KOPT-K1 (cell line): ENCODE measurements around the gene SNRK.

ENCODE experiments used
- H3K27ac ChIP-seq: fragments of 200-600 bp; sonication (generic); 2 replicates; pipeline ENCODE4 v1.5.1; 2016; ENCODE audit warnings: antibody characterized with exemption, mild to moderate bottlenecking, low read depth, low read length; ENCODE audit not compliant: poor library complexity, severe bottlenecking
- H3K36me3 ChIP-seq: fragments of 200-600 bp; sonication (generic); 2 replicates; pipeline ENCODE4 v1.5.1; 2017; ENCODE audit warnings: antibody characterized with exemption, mild to moderate bottlenecking, low read length, moderate library complexity; ENCODE audit not compliant: insufficient read depth
- H3K9me3 ChIP-seq: fragments of 200-600 bp; sonication (generic); 2 replicates; pipeline ENCODE4 v1.5.1; 2017; ENCODE audit warnings: antibody characterized with exemption, low read length, mild to moderate bottlenecking; ENCODE audit not compliant: insufficient read depth, poor library complexity, severe bottlenecking

Gene SNRK

DNA sequence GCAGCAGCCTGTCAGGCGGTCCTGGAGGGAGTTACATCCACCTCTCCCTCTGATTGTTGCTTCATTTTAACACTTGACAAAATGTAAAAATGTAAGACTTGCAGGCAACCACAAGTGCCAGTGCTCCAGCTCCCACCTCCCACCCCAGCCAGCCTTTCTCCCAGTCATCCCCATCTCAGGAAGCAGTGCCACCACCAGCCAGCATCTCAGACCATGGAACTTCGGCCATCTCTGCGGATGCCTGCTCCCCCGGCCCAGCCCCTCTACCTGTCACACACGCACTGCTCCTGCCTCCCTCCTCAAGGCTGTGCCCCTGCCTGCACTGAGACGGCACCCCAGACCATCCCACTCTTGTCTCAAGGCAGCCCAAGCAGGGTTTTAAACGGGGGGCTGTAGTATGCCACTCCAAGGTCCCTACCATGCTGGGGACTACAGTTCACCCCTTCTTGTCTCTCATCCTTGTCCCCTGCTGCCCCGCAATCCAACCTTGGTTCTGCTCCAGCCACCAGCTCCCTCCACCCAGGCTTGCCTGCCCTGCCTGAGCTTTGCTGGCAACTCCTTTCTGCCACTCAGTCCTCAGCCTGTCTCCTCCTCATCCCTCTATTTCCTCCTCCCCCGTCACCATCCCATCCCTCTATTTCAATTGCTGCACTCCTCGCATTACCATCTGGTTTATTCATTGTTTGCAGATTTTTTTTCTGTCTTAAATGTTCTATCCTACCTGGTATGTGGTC, 85.8 kb downstream of the SNRK start:
- Histone ChIP-seq H3K27ac (no peak overlapping the region), H3K9me3 (no peaks in the 10 kb centered on the region), H3K36me3 (no peaks in the 10 kb centered on the region)

DNA sequence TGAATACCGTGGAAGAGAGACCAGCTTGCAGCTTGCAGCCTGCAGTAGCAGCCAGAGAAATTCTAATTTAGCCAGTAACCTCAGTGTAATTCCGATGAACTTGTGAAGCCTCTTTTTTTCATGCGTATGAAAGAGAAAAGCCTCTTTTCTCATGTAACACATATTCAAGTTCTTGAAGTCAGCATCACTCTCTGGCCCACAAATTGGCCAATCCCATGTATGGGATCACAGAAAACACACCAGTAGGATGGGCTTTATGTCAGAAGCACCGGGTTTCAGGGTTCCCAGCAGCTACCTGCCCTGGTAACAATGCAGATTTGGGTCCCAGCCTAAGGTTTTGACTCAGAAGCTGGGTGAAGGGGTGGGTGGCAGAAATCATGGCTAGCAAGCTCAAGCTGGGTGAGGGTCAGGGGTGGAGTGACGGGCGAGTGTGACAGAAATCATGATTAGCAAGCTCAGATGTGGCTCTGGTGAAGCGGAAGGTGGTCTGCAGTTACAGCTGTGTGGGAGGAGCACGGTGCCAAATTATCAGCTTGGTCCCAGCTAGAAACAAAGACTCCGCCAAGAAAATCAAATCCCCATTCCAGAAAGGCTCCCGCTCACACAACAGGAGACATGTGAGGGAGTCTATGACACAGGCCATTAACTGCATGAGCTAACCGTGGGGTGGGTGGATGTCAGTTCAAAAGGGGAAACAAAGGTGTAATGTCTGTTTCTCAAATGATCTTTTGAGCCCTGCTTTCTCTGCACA, 86.6 kb downstream of the SNRK start:
- Histone ChIP-seq H3K27ac (no peak overlapping the region), H3K9me3 (no peaks in the 10 kb centered on the region), H3K36me3 (no peaks in the 10 kb centered on the region)

DNA sequence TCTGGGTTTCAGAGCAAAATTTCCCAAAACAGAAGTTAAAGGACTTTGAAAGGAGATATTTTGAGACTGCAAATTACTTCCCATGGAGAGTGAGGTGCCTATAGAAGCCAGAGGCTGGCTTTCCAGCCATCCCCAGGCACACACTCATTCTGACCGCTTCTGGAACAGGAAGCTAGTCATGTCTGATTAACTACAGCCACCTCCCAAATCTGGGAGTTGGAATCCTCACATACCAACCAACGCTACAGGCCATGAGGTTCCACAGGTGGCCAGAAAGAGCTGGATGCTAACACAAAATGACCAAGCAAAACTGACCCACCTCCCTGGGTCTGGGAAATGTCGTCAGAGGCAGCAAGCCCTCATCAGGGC, 87.2 kb downstream of the SNRK start:
- Histone ChIP-seq H3K27ac (no peak overlapping the region), H3K9me3 (no peaks in the 10 kb centered on the region), H3K36me3 (no peaks in the 10 kb centered on the region)

DNA sequence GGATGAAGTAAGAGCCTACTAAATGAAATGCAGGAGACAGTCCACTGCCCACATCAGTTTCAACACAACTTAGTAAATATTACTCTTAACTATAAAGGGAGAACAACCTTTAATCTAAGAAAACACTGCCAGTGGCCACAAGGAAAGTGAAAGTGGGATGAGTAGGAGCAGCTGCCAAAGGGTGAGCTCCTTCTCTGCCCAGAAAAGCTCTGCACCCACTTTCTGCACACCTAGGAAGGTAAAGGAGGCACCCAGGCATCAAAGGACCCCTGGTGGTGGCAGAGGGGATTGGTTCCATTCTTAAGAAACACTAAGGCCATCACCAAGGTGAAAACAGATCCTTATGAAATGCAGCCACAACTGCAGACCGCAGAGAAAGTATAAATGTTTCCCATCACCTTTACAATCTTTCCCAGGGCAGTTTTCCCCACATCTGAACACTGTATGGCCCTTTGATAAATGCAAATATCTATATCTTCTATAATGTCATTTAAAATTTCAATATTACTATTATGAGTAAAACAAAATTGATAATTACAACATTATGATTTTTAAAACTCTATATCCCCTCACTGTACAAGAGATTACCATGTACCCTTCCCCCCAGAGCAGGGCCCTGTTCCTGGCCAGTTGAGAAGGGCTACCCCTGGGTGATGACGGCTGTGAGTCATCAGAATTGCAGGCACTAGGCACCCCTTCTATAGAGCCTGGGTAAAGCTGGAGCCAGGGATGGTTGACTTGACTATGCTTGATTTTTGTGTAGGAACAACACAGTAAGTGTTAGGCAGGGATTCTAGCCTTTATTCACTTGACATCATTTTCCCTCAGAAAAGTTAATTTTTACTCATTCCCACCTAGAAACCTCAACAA, 92.0 kb downstream of the SNRK start:
- no peaks in the 10 kb centered on the region for H3K9me3 ChIP-seq
- no peak overlapping the region for H3K27ac ChIP-seq
- H3K36me3 ChIP-seq: no peaks in the 10 kb centered on the region

DNA sequence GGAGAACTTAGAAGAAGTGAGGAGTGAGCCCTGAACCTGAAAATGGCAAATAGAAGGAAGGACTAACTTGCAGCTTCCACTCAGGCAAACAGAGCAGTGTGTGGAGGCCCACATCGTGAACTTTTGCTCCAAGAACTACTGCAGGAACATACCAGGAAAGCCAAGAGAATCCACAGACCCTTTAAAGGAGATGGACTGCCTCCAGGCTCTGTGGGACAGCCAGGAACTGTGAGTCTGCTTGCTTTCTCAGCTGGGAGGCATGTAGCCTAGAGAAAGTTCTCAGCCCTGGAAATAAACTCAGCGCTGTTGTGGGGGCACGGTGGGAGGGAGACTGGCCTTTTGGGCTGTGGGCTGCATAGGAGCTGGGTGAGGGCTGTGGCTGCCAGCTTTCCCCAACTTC, 93.0 kb downstream of the SNRK start:
- Histone ChIP-seq H3K36me3 (no peaks in the 10 kb centered on the region), H3K9me3 (peaks cover 4% of the 10 kb centered on the region), H3K27ac (no peak overlapping the region)

DNA sequence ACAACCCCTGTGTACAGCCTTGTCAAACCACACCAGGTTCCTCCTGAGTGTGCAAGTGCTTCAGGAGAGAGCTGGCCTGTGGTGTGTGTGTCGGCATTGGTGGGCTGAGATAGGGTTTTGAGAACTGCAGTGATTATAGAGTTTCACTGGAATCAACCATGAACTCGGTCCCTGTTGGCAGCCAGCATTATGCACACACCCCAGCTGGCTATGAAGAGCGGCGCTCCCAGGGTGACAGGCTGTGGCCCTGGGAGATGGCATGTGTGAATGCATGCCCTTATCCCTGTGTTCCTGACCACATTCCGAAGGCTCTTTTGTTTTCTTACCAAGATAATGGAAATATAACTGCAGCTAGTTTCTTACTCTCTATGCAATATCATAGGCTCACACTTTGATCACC, 101.8 kb downstream of the SNRK start:
- Histone ChIP-seq H3K9me3 (peaks cover 4% of the 10 kb centered on the region), H3K36me3 (no peaks in the 10 kb centered on the region), H3K27ac (no peak overlapping the region)

DNA sequence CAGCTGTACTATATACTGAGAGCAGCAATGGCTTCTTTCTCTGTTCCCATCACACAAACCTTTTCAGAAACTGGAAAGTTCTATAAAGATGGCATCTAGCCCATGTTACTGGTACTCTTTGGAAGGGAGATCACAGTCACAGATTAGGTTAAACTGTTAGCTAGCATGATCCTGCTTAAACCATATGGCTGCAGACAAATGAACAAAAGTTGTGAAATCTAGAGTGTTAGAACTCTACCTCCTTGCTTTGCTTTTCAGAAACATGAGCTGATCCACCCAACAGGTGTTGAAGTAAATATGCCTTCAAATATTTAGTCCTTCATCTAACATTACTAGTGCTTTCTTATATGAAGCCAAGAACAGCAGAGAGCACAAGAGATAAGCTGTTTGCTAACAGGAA, 102.6 kb downstream of the SNRK start:
- H3K27ac ChIP-seq: no peak overlapping the region
- no peaks in the 10 kb centered on the region for H3K36me3 ChIP-seq

DNA sequence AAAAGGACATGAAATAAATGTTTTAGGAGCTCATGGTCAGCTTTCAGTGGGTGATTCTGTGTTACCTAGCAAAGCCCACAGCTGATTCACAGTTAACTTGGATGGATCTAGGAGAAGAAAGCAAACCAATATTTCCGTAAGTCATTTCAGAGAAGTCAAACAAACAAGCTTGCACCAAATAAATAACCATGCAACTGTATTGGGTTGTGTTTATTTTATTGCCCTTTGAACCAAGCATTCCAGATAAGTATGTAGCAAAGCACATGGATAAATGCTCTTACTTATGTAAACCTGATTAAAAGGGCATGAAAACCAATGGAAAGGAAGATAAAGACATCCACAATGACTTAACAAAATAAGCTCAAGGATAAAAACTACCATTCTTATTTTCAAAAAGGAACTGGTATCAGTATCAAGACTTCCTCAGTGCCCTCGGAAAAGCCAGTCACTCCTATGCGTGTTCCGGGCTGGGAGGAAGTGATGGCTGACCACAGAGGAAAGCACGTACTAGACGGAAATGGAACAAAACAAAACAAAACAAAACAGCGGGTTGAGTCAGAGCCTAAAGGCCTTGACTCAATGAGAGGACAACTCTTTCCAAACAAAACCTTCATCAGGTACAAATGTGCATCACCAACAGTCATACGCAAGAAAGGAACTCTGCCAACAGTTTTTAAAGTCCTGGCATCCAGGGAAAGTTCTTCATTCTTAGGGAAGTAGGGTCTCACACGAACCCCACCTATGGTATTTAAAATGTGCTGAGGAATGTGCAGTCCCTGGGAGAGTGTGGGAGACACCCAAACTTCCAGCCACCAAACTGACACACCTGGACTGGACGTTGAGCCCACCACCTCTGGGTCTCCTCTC, 103.3 kb downstream of the SNRK start:
- H3K9me3 ChIP-seq: no peaks in the 10 kb centered on the region
- no peaks in the 10 kb centered on the region for H3K36me3 ChIP-seq
- H3K27ac ChIP-seq: no peak overlapping the region

More for the DNA sequence above, 102.6 kb downstream of the SNRK start:
- H3K9me3 ChIP-seq: no peaks in the 10 kb centered on the region

DNA sequence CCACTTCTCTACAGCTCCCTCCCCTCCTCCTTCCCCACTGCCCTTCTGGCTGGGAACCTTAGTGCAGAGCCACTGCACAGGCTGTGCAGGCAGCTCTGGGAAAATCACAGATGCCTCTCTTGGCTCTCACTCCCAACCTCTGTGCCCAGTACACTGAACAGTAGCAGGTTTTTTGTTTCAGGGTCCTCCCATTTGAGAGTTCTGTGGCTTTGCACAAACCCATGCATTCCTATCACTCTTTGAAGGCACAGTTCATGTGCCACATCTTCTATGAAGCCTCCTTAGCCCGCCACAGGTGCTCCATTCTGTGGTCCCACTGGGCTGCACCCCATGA, 103.9 kb downstream of the SNRK start:
- H3K36me3 ChIP-seq: no peaks in the 10 kb centered on the region
- H3K9me3 ChIP-seq: no peaks in the 10 kb centered on the region
- H3K27ac ChIP-seq: no peak overlapping the region

DNA sequence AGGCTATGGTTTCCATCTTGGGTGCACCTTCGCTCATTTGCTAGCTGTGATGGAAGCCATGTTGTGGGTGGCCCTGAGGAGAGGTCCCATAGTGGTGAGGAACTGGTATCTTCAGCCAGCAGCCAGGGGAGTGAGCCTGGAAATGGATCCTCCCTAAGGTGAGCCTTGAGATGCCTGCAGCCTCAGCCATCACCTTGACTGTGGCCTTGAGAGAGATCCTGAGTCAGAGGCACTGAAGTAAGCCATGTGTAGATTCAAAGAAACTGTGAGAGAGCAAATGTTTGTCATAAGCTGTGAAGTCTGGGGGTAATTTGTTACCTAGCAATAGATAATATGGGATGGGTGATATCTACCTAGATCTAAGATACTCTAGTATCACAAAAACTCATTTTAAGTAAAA, 105.3 kb downstream of the SNRK start:
- Histone ChIP-seq H3K9me3 (no peaks in the 10 kb centered on the region), H3K27ac (no peak overlapping the region), H3K36me3 (no peaks in the 10 kb centered on the region)

DNA sequence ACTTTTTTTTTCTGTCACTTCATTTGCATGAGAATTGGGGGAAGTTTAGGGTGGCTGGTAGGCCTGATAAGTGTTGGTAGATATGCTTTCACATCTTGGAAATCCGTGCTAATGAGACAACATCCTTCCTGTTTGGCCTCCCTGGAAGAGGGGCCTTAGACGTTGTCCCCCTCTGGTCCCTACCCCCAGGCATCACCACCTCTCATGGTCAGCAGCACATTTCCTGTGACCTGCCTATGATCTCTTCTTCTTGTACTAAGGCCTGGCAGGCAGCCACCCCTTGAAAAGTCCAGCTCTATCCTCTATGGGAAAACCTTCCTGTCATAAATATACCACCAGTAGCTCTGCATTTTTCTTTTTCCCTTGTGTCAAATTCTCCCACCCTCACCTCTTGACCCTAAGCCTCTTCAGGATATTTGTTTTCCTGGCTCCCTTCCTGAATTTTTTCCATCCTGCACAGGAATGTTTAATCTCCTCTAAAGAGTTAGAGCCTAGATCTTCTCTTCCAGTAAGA, 107.8 kb downstream of the SNRK start:
- H3K36me3 ChIP-seq: no peaks in the 10 kb centered on the region
- no peak overlapping the region for H3K27ac ChIP-seq
- no peaks in the 10 kb centered on the region for H3K9me3 ChIP-seq

DNA sequence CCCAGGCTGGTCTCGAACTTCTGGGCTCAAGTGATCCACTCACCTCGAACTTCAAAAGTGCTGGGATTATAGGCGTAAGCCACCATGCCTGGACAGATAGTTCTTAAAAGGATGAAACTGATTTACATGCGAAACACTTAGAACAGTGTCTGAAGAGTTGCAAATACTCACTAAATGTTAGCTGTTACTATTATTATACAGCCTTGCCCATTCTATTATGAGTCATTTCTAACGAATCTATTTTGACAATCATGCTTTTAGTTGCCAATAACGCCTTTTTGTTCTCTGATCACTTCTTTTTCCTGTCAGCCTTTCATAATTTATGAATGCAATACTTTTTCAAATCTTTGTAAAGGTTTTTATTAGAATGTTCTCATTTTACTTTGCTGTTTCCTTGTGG, 112.7 kb downstream of the SNRK start:
- Histone ChIP-seq H3K36me3 (no peaks in the 10 kb centered on the region), H3K27ac (no peak overlapping the region)

DNA sequence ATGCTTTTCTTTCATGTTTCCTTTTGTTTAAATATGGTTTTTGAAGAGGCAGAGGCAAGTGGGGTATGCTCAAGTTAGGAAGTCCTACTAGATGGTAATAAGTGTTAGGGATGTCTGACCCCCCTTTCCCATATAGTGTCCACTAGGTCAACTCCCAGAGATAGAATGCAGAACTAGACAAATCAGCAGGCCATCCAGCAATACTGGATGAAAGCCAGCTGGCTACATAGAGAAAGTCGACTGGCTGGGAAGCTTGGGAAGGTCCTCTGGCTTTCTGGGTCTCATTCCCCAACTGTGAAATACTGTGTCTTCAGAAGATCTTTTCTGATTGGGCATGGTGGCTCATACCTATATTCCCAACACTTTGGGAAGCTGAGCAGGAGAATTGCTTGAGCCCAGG, 113.8 kb downstream of the SNRK start:
- Histone ChIP-seq H3K9me3 (no peaks in the 10 kb centered on the region), H3K27ac (no peak overlapping the region), H3K36me3 (no peaks in the 10 kb centered on the region)

More for the DNA sequence above, 112.7 kb downstream of the SNRK start:
- no peaks in the 10 kb centered on the region for H3K9me3 ChIP-seq
